Esophagus squamous epithelium (tissue), 5 donors: ENCODE measurements around the gene ZBTB33. TPM values are rescaled to one million over a fixed set of nuclear protein-coding genes. Genes with fewer than 3 reads are reported as not detected.

Experiments
- DNase-seq: peaks from one replicate; lab custom pipeline; 2025; lab: John Stamatoyannopoulos, UW
- H3K27ac ChIP-seq, 4 donors: fragments of 200-600 bp; sonication (generic); one replicate each; pipeline ENCODE4 v1.5.1; 2016 to 2019; ENCODE audit warnings: mild to moderate bottlenecking in 1 of 4
- H3K27me3 ChIP-seq, 4 donors: fragments of 200-600 bp; sonication (generic); 1 replicate in 3 of 4; 2 replicates in 1 of 4; pipeline versions ENCODE4 v1.5.1 to v1.6.0; 2017 to 2021; ENCODE audit warnings: antibody characterized with exemption in 1 of 4
- H3K36me3 ChIP-seq, 3 donors: fragments of 200-600 bp; sonication (generic); one replicate each; pipeline ENCODE4 v1.5.1; 2016 to 2019
- H3K4me1 ChIP-seq, 3 donors: fragments of 200-600 bp; sonication (generic); one replicate each; pipeline ENCODE4 v1.5.1; 2017 to 2019
- H3K4me3 ChIP-seq, 4 donors: fragments of 200-600 bp; sonication (generic); 1 replicate in 3 of 4; 2 replicates in 1 of 4; pipeline ENCODE4 v1.5.1; 2016 to 2019; ENCODE audit warnings: mild to moderate bottlenecking in 2 of 4, moderate library complexity in 1 of 4
- H3K9me3 ChIP-seq, 3 donors: fragments of 200-600 bp; sonication (generic); one replicate each; pipeline ENCODE4 v1.5.1; 2016 to 2019
- POLR2A ChIP-seq, 4 donors: fragments of 450-650 bp; IDR thresholded peaks; one replicate each; pipeline ENCODE4 v1.6.1; 2017; ENCODE audit warnings: antibody characterized with exemption in 4 of 4, mild to moderate bottlenecking in 4 of 4, moderate library complexity in 3 of 4
- WGBS, 2 donors: methylation state at CpG; one replicate each; pipeline ENCODE4 v1.1.5; 2018; 5-methylcytosine and 5-hydroxymethylcytosine counted together
- intact Hi-C: fragments of 100-400 bp; cut with DNase I; formaldehyde crosslinking; loops from one replicate; pipeline ENCODE4 v1.15.0; 2022
- total RNA-seq, 4 donors: library from RNA; depleted of rRNA; stranded (reverse); fragments of >200 nt; gene quantifications; one replicate each; pipeline ENCODE4 v1.1.0, GENCODE V29; 2016
- TF ChIP-seq, protein P1 (sequence below), 6 experiments: fragments of 450-650 bp in 4 of 6; fragments of 200-600 bp in 2 of 6; sonication (generic) in 2 of 6; IDR thresholded peaks; one replicate each; pipeline ENCODE4 v1.5.1; 2016 to 2019; ENCODE audit warnings: antibody characterized with exemption in 6 of 6, mild to moderate bottlenecking in 4 of 6, moderate library complexity in 4 of 6
- donor health status: DM: yes; HTN: yes; CAD: no.

Gene ZBTB33, protein sequence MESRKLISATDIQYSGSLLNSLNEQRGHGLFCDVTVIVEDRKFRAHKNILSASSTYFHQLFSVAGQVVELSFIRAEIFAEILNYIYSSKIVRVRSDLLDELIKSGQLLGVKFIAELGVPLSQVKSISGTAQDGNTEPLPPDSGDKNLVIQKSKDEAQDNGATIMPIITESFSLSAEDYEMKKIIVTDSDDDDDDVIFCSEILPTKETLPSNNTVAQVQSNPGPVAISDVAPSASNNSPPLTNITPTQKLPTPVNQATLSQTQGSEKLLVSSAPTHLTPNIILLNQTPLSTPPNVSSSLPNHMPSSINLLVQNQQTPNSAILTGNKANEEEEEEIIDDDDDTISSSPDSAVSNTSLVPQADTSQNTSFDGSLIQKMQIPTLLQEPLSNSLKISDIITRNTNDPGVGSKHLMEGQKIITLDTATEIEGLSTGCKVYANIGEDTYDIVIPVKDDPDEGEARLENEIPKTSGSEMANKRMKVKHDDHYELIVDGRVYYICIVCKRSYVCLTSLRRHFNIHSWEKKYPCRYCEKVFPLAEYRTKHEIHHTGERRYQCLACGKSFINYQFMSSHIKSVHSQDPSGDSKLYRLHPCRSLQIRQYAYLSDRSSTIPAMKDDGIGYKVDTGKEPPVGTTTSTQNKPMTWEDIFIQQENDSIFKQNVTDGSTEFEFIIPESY
- 10 to 100 TPM; 10.8 to 19.5 (median 15.6) TPM for total RNA-seq

DNA sequence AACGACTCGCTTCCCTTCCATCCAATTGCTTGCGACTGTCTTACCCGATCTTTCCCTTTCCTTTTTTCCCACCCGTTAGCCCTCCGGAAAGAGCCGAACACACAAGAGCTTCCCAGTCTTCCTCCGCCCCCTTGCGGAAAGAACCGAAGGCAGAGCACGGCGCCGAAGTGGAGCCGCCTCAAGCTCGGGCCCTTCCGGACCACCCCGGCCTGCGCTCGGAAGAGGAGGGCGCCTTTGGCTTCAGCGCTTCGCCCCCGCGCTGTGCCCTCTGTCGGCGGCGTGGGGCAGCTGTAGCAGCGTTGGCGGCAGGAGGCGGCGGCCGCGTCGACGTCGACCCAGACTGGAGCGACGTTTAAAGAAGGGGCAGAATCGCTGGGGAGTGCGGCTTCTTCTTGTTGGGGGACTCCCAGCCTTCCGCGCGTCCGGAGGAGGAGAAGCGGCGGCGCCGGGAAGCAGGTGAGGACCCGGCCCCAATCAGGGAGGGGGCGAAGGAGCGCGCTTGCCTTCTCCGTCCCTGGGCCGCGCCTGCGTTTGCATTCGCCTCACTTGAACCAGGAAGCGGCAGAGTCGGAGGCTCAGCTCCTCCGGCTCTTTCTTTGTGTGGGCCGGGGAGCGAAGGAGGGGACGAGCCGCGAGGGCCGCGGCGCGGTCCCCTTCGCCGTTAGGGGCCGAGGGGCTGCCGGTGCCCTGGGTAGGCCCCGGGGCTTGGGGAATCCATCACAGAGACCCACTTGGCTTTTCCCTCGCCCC, at the start of gene ZBTB33:
Gene ZBTB33 (plus strand): TSS at position 291 of the 750 bp plus-strand sequence. CDS start 2,604 bp downstream, outside the sequence.
- WGBS, 2 donors: 0 to 59% methylated on average over 5 to 47 of the region's 75 CpGs
- intact Hi-C loops: no loop called here
- peak within 1 kb of the TSS; percentile 71 to 80 (median 76) for H3K4me3 ChIP-seq
- peak within 1 kb of the TSS; percentile 90 to 95 (median 92) for H3K27ac ChIP-seq
- H3K27me3 ChIP-seq: no peaks in the 10 kb centered on the region
- H3K4me1 ChIP-seq: peaks cover 0 to 17% (median 0%) of the 10 kb centered on the region in 3 donors
- peak; percentile 23 for DNase-seq
- no peaks in the 10 kb centered on the region for H3K9me3 ChIP-seq
- TF ChIP-seq, protein P1, sequence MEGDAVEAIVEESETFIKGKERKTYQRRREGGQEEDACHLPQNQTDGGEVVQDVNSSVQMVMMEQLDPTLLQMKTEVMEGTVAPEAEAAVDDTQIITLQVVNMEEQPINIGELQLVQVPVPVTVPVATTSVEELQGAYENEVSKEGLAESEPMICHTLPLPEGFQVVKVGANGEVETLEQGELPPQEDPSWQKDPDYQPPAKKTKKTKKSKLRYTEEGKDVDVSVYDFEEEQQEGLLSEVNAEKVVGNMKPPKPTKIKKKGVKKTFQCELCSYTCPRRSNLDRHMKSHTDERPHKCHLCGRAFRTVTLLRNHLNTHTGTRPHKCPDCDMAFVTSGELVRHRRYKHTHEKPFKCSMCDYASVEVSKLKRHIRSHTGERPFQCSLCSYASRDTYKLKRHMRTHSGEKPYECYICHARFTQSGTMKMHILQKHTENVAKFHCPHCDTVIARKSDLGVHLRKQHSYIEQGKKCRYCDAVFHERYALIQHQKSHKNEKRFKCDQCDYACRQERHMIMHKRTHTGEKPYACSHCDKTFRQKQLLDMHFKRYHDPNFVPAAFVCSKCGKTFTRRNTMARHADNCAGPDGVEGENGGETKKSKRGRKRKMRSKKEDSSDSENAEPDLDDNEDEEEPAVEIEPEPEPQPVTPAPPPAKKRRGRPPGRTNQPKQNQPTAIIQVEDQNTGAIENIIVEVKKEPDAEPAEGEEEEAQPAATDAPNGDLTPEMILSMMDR (IDR thresholded peaks at IDR 0.05): peak; percentile 26 to 79 (median 72)
- peak in 2 of 4 donors; percentile 53 to 83 for TF ChIP-seq POLR2A (IDR thresholded peaks at IDR 0.05)
- H3K36me3 ChIP-seq: peaks cover 0 to 20% (median 0%) of the 10 kb centered on the region in 3 donors

DNA sequence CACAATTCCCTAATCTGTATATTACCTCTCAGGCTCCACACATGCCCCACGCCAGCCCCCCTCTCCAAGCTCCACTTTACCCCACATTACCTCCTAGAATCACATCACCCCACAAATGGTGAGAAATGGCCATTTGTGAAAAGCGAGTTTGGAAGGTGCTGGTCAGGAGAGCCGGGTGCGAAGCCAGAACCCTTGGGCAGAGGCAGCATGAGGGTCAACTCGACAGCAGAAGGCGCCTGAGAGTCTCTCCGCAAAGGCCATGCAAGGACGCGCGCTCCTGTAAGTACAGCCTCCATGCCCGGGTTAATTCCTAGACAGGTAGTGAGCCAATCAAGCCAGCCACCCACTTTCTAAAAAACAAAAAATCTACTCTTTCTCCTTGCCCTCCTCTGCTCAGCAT, 49.8 kb upstream of the ZBTB33 start:
- Histone ChIP-seq H3K27ac (no peak overlapping the region), H3K27me3 (no peaks in the 10 kb centered on the region), H3K36me3 (no peaks in the 10 kb centered on the region), H3K4me3 (no peak overlapping the region), H3K9me3 (no peaks in the 10 kb centered on the region), H3K4me1 (peaks cover 0 to under 1% (median 0%) of the 10 kb centered on the region in 3 donors)
- TF ChIP-seq POLR2A (IDR thresholded peaks at IDR 0.05): no peak
- TF ChIP-seq, protein P1 (IDR thresholded peaks at IDR 0.05): no peak
- DNase-seq: no peak
- intact Hi-C loops: no loop called here
- no CpG with 5 or more reads among the region's 11 CpGs for WGBS, 2 donors

DNA sequence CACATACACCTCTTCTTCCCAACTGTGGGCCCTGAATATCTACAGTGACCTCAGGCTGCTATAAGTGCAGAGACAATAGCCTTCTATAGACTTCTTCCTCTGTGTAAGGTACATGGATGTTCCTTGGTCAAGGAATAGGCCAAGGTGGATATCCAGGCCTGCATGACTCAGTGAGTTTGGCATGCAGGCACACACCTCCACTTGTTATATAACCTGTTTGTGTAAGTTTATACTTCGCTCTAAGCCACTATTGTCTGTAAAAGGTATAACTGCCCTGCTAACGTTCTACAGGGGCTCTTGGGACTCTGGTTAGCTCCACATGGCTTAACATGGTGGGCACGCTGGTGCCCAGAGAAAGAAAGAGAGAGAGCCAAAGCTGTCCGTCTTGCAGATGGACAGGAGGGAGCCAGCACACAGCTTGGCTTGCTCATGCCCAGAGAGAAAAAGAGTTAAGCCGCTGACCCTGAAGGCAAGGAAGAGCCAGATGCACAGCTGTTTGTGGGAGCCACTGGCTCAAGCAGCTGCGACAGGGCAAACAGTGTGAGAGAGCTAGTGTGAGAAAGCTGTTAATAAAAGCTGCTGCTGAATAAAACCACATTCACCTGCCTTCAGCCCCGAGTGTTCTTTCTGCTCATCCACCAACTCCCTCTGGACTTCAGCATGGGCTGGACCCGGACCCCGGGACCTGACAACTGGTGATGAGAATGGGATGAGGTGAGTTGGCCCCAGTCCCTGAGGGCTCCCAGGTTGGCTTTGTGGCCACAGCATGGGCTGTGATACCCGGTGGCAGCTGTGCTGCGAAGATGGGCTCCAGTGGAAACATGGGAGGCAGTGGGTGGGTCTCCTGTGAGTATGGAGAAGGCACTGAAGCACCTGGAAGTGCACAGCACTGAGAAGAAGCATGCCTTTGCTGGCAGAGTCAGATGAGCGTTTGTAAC, 44.5 kb upstream of the ZBTB33 start:
- no peak for TF ChIP-seq POLR2A (IDR thresholded peaks at IDR 0.05)
- TF ChIP-seq, protein P1 (IDR thresholded peaks at IDR 0.05): no peak
- Histone ChIP-seq H3K9me3 (no peaks in the 10 kb centered on the region), H3K36me3 (no peaks in the 10 kb centered on the region), H3K4me1 (peaks cover 0 to 22% (median 0%) of the 10 kb centered on the region in 3 donors), H3K4me3 (no peak overlapping the region), H3K27ac (no peak overlapping the region), H3K27me3 (no peaks in the 10 kb centered on the region)
- intact Hi-C loops: no loop called here
- 74 to 86% methylated on average over 1 to 4 of the region's 12 CpGs for WGBS, 2 donors
- DNase-seq: no peak

DNA sequence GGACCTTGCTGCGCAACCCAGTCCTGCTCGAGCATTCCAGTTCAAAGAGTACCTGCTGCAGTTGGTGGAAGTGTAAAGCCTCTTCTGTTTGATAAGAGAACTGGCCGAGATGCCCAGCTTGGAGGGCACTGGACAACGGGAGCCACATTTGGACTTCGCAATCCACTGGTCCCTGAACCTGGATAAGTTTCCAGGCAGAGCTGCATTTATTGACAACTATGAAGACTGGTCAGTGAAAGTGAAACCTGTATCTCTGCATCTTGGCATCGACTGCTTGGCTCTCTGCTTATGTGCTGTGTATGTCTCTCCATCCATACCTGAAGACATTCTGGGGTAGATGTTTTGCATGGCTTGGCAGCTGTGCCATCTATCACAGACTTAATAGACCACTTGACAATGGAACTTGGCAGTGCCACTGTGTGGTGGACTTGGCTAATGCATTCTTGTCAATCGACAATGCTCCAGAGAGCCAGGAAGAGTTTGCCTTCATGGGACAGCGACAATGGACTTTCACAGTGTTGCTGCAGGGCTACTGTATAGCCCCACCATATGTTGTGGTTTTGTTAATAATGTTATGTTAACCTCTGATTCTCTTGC, 43.5 kb upstream of the ZBTB33 start:
- TF ChIP-seq POLR2A (IDR thresholded peaks at IDR 0.05): no peak
- TF ChIP-seq, protein P1 (IDR thresholded peaks at IDR 0.05): no peak
- WGBS, 2 donors: 77 to 90% methylated on average over 2 to 7 of the region's 8 CpGs
- DNase-seq: no peak

More for the DNA sequence above, 43.5 kb upstream of the ZBTB33 start:
- Histone ChIP-seq H3K4me1 (peaks cover 0 to 28% (median 0%) of the 10 kb centered on the region in 3 donors), H3K27me3 (no peaks in the 10 kb centered on the region), H3K27ac (no peak overlapping the region), H3K4me3 (no peak overlapping the region), H3K9me3 (no peaks in the 10 kb centered on the region), H3K36me3 (no peaks in the 10 kb centered on the region)
- intact Hi-C loops: no loop called here
